NOMO-1 treated with dmso at 0.1 percent for 144 hours (cell line): ENCODE results near the gene API5.
"Not testable (repeated sequence)": the region's sequence is repeated elsewhere in the genome, so short reads cannot be mapped to it uniquely, and the experiment has no call there.

Experiments
- DNase-seq: peaks from one replicate; lab custom pipeline; 2025; ENCODE audit not compliant: unreplicated experiment; lab: John Stamatoyannopoulos, UW

API5 gene

GRCh38 chr11:43311791-43312607 is at the start of gene API5:
Gene API5 (plus strand): TSS chr11:43311996. CDS start chr11:43312128, 132 bp downstream.
- peak; percentile 94 for DNase-seq

- DNase-seq, result no peak
Measured at GRCh38 chr11:43267856-43268580, 43.8 kb upstream of the API5 start.

- no peak for DNase-seq
Measured at GRCh38 chr11:43268786-43269185, 43.0 kb upstream of the API5 start.

- DNase-seq, result no peak
Measured at GRCh38 chr11:43269254-43269918, 42.4 kb upstream of the API5 start.

- no peak for DNase-seq
Measured at GRCh38 chr11:43270468-43270867, 41.3 kb upstream of the API5 start.

- no peak for DNase-seq
Measured at GRCh38 chr11:43278193-43278956, 33.4 kb upstream of the API5 start.

- DNase-seq, result peak; percentile 11
Measured at GRCh38 chr11:43282607-43283440, 29.0 kb upstream of the API5 start.

- no peak for DNase-seq
Measured at GRCh38 chr11:43285826-43286225, 26.0 kb upstream of the API5 start.

GRCh38 chr11:43289368-43289767 is 22.4 kb upstream of the API5 start:
- no peak for DNase-seq

GRCh38 chr11:43298397-43298796 is 13.4 kb upstream of the API5 start:
- DNase-seq, result no peak

- no peak for DNase-seq
Measured at GRCh38 chr11:43315966-43316365, 4.2 kb downstream of the API5 start.

- DNase-seq, result no peak
Measured at GRCh38 chr11:43316451-43316850, 4.7 kb downstream of the API5 start.

- no peak for DNase-seq
Measured at GRCh38 chr11:43327987-43328386, 16.2 kb downstream of the API5 start.

GRCh38 chr11:43328482-43328881 is 16.7 kb downstream of the API5 start:
- DNase-seq, result no peak

- no peak for DNase-seq
Measured at GRCh38 chr11:43341159-43341558, 29.4 kb downstream of the API5 start.

GRCh38 chr11:43351426-43351825 is 39.6 kb downstream of the API5 start:
- DNase-seq, result not testable (repeated sequence)

- no peak for DNase-seq
Measured at GRCh38 chr11:43354311-43354710, 42.5 kb downstream of the API5 start.

GRCh38 chr11:43356336-43356735 is 44.5 kb downstream of the API5 start:
- DNase-seq, result no peak

GRCh38 chr11:43358279-43358800 is 46.5 kb downstream of the API5 start:
- no peak for DNase-seq
